HG02759 (cell line): ENCODE data around the gene DYNLT5.
A peak's percentile ranks its signal among the peaks of the same experiment; 100 is the strongest.
"Not testable (repeated sequence)": the region's sequence is repeated elsewhere in the genome, so short reads cannot be mapped to it uniquely, and the experiment has no call there.

Experiments used
- ATAC-seq: cut with Tn5 transposase; IDR thresholded peaks from one replicate; pipeline ENCODE4 v1.9.1; 2021; ENCODE audit warnings: mild to moderate bottlenecking, moderate library complexity; ENCODE audit not compliant: unreplicated experiment

Gene DYNLT5, protein sequence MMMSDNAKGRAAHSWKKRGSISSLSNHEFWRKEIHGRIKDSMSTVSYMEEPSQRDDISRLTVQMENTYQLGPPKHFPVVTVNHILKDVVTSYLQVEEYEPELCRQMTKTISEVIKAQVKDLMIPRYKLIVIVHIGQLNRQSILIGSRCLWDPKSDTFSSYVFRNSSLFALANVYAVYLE

DNA sequence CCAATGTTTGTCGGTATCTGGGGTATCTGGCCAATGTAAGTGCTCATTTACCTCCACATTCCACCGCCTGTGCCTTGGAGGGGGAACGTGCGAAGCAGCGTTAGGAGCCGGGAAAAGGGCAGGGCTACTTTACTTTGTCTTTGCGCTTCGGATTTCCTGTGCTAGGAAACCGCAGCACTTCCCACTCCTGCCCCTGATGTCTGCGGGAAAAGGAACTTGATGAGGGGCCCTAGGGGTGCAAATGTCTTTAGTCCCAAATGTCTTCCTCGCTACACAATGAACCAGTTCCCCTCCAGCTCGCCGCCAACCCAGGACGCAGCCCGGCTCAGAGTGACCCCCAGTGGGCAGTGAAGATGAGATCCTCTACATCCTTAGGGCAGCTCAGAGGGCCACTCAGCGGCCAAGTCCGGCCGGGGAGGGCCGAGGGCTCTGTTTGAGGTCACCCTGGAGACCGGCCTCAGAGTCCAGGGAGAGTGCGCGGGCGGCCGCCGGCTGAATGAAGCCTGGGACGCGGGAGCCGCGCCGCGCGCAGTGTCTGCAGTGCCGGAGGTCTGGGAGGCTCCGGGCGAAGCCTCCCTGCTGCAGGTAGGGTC, at the start of gene DYNLT5:
TSS of gene DYNLT5 (plus strand) at position 460 of the 593 bp plus-strand sequence. CDS start 2,200 bp downstream, outside the sequence.
- peak; percentile 65 for ATAC-seq

DNA sequence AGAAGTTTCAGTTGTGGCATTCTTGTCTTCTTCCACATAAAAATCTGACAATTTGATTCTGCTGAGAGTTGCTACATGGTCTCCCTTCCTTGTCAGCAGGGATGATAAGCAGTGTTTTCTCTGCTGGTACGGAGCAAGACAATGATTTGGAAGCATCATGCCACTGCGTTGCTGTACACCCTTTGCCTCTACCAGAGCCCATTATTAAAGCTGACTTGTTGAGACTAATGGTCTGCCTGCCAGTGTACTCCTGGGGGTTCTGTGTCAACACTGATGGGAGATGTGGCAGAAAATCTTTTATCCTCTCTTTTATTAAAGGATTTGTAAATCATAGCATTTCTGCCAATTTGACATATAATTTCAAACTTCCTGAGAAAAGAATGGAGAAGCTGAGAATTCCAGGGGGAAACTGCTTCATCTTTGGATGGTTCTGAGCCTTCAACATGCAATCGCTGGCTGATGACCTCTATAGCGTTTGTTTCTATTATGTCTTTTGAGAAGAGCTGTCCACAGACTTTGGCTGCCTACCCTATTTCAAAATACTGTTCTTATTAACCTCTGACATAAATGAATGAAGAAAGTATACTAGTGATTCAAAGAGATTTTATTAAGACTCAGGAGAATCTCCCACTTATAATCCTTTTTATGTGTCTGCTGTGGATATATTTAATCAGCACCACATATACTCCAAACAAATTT, 47.9 kb upstream of the DYNLT5 start:
- no peak for ATAC-seq

DNA sequence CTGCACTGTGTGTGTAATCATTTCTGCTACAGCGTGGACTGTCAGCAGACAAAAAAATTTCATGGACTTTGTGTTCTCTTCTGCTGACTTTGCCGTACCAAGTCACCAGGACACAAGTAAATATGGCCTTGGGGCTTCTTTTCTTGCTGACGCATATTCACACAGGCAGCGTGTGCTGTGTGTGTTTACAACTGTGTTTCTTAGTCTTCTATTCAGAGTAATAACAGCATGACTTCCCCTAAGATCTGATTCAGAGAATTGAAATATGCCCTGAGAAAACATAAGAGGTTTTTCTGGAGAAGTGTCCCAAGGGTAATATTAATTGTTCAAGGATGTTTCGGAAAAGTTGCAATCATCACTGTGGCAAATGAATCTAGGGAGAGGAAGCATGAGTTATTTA, 47.1 kb upstream of the DYNLT5 start:
- ATAC-seq: no peak

DNA sequence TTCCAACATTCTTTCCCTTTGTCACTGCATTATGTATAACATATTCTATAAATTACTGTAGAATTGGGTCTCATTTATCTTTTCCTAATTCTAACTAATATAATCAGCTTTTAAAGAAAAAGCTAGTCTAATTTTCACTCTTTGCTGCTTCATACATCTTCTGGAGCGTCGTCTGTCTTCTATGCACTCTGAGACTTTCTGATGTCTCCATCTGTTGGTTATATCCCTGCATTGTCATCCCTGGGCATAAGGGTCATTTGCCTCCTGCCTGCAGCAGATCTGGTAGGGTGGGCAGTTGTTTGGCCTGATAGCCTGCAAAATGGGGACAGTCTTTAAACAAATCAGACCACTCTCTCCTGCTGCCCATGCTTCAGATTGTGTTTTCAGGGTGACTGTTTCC, 40.8 kb upstream of the DYNLT5 start:
- no peak for ATAC-seq

DNA sequence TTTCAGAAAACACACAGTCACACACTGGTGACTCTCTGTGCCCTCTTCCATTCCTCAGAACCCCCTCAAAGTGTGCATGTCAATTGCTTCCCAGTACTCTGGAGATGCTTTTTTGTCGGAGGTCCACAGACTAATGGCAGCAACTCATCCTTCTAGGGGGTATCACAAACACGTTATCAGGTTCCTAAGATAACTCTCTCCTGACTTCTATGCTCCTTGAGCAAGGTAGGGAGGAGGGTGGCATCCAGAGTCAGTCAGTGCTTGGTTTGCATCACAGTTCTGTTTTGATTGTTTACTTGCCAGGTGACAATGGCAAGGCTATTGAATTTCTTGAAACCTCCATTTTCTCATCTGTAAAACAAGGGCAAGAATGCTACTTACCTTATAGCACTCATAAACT, 39.4 kb upstream of the DYNLT5 start:
- no peak for ATAC-seq

DNA sequence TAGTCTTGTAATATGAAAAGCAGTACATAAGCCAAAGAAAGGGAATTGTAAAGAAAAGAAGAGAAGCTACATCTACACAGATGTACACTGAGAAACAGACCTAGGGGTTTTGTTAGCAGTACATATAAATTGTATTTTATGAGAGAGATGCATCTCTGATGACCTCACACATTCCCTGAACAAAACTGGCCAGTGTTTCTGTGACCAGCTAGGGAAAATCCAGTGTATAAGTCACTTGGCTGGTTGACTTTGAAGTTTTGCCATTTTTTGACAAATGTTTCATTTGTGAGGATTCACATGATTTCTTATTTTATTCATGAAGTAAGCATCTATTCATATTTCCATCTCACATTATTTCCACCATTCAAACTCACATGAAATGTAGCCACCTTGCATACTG, 28.3 kb upstream of the DYNLT5 start:
- ATAC-seq: no peak

DNA sequence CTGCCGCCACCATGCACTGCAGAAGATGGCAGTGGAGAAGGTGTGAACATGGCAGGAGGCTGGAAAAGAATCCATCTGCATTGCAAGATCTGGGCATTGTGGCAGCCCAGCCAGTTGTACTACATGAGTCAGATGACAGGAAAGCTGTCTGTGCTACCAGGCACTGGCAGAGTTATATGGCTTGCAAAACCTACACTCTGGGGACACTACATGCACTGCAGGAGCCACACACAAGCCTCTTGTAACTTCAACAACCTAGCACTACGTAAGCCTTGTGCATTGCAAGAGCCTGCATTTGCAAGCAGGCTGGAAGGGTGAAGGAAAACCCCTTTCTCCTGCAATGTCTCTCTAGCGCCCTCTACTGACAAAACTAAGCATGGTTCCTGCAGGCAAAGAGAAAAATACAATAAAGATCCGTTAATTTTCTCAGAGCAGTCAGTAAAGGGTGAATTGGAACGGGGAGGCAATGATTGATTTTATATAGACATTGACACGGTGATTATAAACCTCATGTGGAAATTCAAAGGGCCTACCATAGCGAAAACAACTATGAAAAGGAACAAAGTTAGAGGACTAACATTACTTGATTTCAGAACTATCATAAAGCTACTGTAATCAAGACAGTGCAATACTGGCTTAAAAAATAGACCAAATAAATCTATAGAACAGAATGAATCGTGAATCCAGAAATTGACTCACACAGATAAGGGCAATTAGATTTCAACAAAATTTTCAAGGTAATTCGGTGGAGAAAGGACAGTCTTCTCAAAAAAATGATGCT, 26.2 kb upstream of the DYNLT5 start:
- ATAC-seq: peak; percentile 80

DNA sequence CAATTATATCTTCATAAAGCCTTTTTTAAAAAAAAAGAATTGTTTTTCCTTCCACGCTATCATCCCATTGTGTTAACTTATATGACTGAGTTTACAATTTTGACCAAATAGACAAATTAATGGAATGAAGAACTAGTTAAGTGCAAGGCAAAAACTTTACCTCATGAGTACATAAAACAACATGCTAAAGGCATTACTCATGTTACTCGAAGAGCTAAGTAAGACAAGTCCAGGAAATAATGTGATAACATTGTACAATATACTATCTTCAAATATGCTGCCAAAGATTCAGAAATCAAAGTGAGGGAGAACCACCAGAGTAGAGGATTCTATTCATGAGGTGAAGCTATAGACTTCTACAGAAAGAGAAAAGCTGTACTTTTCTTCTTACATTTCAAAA, 24.2 kb upstream of the DYNLT5 start:
- ATAC-seq: no peak

DNA sequence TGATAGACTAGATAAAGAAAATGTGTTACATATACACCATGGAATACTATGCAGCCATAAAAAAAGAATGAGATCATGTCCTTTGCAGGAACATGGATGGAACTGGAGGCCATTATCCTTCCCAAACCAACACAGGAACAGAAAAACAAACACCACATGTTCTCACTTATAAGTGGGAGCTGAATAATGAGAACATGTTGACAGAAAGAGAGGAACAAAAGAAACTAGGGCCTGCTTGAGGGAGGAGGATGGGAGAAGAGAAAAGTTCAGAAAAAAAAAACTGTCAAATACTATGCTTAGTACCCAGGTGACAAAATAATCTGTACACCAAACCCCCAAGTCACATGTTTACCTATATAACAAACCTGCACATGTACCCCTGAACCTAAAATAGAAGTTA, 23.5 kb upstream of the DYNLT5 start:
- ATAC-seq: not testable (repeated sequence)

DNA sequence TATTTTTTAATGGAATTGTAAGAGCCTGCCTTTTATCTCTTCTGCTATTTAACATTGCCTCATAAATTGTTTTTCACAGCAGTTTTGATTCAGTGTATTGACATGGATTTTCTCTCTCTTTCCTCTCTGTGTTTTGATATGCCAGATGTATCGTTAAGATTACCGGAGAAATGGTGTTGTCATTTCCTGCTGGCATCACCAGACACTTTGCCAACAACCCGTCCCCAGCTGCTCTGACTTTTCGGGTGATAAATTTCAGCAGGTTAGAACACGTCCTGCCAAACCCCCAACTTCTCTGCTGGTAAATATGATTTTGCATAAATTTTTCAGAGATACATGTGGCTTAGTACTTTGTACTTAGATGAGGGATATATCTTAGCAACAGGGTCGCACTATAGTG, 23.1 kb upstream of the DYNLT5 start:
- ATAC-seq: no peak

DNA sequence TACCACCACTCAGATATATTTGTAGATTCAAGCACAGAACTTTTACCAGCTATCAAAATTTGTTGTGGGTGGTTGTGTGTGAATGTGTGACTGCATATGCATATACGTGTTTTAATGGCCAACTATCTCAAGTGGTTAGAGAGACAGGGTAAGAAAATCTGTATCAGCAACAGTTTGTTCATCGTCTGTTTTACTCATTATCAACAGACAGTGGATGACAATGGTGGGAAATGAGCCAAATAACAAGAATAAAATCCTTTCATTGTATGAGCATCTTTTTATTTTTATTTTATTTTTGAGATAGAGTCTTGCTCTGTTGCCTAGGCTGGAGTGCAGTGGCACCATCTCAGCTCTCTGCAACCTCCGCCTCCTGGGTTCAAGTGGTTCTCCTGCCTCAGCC, 22.7 kb upstream of the DYNLT5 start:
- ATAC-seq: no peak

DNA sequence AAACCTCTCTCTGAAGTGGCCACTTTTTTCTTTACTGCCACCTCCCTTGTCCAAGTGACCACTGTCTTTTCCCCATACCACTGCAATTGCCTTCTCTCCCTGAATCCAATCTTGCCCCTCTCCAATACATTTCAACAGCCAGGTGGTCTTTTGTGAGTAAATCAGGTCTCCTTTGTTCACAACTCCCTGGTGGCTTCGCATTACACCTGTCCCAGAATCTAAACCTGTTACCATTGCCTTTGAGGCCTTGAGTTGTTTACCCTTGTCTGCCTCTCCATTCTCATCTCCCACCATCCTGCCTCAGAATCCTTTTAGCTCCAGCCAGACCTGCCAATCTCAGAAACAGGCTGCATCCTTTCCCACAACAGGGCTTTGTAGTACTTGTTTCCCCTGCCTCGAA, 21.8 kb upstream of the DYNLT5 start:
- ATAC-seq: no peak

DNA sequence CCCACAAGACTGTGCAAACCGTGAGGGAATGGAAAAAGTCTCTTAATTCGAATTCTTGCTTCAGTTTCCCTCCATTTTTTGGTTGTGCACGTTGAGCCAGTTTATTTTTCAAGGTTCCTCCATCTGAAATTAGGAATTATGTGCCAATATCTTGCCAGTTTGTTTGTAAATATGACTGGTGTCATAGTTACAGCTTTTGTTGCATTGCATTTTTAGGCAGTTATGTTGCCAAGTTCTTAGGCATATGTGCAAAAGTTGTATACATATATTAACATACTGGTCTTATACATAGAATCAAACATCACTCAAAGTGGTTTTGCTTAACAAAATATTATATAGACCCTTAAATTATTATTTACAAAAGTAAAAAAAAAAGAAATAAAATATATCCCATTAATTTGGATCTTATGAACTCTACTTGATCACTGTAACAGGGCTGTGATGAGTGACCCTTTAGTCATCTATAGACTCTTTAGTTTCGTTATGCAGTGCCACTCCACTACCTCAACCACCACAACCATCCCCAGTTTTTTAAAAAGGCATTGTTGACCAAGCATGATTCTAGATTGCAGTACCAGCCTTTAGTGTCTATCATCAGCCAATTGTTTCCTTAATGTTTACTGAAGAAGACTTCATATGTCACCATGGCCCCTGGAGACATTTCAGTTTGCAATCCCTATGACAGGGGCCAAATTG, 20.9 kb upstream of the DYNLT5 start:
- ATAC-seq: peak; percentile 63

DNA sequence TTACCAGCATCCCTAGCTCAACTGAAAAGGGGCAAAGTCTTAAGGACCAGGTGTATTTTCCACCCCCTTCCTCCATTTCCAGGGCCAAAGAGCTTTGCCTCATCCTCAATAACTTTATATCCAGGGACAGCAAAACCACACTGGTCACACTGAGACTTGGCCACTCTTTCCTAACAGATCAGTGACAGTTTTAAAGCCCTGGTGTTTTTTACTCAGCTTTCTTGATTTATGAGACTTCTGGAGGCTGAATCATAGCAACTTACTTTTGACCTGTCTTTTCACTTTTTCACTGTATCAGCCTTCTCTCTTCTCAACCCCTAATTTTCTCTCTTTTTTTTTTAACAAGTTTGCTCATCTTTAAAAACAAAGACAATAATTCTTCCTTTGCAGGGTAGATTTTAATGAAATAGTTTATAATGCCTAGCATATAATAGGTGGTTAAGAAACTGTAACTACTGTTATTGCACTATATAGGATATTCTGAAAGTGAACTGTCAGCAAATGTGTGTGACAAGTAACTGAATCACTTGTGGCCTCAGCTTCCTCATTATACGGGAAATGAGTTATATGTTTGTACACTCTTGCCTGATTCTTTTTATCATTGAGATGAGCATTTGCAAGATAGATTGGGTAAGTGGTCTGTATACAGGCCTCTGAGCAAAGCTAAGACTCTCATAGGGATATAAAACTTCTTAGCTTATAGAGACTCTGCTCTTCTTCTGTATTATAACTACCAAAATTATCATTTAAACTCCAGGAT, 19.7 kb upstream of the DYNLT5 start:
- peak; percentile 57 for ATAC-seq

DNA sequence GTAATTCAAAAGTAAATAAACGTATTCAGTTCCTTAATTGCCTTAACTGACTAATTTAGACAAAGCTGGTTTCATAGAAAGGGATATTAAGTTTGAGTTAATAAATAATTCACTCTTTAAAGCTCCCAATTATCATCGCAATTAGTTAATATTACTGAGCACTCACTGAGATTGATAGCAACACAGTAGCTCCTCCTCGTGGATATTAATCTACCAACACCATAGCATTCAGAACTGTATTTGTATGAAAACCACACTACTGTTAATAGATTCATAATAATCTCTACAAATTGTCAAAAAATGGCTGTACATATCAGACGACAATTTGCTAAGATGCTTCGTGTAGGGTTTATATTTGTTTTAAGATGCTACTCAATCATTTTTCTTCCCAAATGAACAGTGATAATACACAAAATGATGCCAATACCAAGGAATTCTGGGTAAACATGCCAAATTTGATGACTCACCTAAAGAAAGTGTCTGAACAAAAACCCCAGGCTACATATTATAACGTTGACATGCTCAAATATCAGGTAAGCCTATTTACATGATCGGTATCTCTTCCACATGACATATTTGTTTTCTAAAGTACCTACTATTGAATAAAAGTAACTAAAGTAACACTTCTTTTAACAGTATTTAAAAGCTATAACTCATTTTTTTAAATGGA, 18.8 kb upstream of the DYNLT5 start:
- peak; percentile 39 for ATAC-seq

DNA sequence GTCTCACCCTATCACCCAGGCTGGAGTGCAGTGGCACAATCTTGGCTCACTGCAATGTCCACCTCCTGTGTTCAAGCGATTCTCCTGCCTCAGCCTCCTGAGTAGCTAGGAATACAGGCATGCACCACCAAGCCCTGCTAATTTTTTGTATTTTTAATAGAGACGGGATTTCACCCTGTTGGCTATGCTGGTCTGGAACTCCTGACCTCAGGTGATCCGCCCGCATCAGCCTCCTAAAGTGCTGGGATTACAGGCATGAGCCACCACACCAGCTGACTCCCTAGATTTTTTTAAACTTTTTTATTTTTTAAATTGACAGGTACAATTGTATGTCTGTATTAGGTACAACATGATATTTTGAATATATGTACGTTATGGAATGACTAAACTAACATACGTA, 17.7 kb upstream of the DYNLT5 start:
- ATAC-seq: not testable (repeated sequence)

DNA sequence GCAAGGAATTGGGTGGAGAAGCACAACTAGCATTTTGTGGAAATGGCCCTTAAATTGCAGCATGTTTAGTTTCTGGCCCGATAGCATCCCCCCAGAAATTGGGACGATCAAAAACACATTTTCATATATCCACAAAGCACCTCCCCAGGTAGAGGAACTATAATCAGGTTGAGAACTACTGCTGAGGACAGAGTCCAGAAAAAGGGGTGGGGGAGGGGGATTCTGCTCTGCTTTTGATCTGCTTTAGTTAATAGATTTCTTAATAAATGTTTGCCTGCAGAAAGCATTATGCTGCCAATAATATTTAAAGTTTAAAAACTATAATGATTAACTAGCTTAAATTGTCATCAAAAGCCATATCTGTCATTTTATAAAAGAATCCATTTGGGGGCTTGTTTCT, 14.4 kb upstream of the DYNLT5 start:
- ATAC-seq: no peak

DNA sequence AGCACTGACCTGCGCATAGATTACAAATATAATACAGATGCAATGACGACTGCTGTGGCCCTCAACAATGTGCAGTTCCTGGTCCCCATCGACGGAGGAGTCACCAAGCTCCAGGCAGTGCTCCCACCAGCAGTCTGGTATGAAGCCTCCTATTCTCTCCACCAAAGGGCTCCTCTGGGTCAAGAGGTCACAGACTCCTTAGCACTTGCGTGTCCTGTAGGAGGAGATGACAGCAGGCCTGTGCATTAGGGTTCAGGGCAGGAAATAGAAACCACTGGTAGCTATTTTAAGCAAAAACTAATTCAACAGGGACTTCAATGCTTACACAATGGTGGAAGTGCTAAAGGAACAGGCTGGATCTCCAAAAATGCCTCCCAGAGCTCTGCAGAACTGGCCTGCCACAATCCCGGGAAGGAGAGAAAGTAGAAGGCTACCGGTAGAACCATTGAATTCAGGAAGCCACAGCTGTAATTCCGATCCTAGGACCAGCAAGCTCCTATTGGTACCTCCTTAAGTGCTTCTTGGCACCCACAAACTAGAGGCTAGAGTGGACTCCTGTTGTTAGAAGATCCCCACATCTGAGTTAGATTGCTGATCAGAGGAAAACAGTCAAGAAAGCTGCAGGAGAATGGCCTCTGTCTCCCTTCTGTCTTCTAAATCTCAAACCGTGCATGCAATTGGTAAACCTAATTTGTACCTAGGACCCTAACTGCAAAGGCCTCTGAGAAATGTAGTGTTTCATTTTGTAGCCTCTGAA, 12.7 kb upstream of the DYNLT5 start:
- ATAC-seq: peak; percentile 88

DNA sequence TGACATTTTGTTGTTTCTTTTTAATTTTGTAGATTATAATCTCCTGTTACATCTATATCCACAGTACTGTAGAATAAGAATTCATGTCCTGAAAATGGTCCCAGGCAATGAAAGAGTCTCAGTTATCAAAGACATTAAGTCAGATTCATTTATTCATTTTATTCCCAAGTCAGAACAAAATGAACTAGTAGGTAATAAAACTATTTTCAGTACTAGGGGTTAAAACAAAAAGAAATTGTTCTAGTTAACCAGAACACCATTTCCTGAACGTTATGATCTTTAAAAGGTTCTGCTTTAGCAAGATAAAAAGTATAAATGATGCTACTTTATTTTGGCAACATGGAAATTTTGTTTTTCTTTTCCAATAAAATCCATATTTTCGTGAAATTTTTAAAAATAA, 6.8 kb upstream of the DYNLT5 start:
- ATAC-seq: no peak
